Measurements from ENCODE around the gene SAP30BP. TPM values are rescaled to one million over a fixed set of nuclear protein-coding genes. Genes with fewer than 3 reads are reported as not detected.

The SAP30BP gene
- total RNA-seq, 2 donors from 2014 or later = 96.5 to 113 TPM

DNA sequence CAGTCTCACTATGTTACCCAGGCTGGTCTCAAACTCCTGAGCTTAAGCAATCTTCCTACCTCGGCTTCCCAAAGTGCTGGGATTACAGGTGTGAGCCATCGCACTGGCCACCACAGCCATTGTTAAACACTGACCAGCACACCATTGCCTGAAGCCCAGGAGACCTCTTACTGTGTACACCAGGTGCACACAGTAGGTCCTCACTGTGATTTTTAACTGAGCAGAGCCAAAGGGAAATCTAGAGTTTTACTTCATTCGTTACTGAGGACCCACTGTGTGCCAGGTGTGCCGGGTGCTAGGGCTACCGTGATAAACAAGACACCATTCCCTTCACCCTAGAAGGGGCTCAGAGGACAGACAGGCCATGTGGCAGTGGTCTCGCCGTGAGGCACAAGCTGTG lies 58.4 kb downstream of the SAP30BP start:
- DNase-seq = no peak
- Histone ChIP-seq H3K9me3 (ENCODE audit: control insufficient read depth, low read length) (no peaks in the 10 kb centered on the region), H3K36me3 (ENCODE audit: control insufficient read depth, insufficient read depth, low read length) (no peaks in the 10 kb centered on the region), H3K4me1 (ENCODE audit: control insufficient read depth, insufficient read depth, low read length) (no peaks in the 10 kb centered on the region), H3K9ac (ENCODE audit: extremely low read depth, low read length, poor library complexity, severe bottlenecking) (no peak overlapping the region), H3K27ac (ENCODE audit: low read depth, low read length) (no peak overlapping the region), H3K27me3 (ENCODE audit: control insufficient read depth, insufficient read depth, low read length, poor library complexity, severe bottlenecking) (peaks cover 18% of the 10 kb centered on the region), H3K4me3 (ENCODE audit: low read length) (no peak overlapping the region)
- H3K4me1 Mint-ChIP-seq = peaks cover 2% of the 10 kb centered on the region
- H3K27ac Mint-ChIP-seq = no peak overlapping the region
- no peaks in the 10 kb centered on the region for H3K9me3 Mint-ChIP-seq
- 88 to 94% methylated on average over 7 of the region's 7 CpGs for WGBS, 2 experiments (ENCODE audit: insufficient coverage in 1 of 2, insufficient read length in 1 of 2)
- H3K27me3 Mint-ChIP-seq (ENCODE audit: insufficient read depth) = peaks cover 16% of the 10 kb centered on the region
- TF ChIP-seq, protein P1, sequence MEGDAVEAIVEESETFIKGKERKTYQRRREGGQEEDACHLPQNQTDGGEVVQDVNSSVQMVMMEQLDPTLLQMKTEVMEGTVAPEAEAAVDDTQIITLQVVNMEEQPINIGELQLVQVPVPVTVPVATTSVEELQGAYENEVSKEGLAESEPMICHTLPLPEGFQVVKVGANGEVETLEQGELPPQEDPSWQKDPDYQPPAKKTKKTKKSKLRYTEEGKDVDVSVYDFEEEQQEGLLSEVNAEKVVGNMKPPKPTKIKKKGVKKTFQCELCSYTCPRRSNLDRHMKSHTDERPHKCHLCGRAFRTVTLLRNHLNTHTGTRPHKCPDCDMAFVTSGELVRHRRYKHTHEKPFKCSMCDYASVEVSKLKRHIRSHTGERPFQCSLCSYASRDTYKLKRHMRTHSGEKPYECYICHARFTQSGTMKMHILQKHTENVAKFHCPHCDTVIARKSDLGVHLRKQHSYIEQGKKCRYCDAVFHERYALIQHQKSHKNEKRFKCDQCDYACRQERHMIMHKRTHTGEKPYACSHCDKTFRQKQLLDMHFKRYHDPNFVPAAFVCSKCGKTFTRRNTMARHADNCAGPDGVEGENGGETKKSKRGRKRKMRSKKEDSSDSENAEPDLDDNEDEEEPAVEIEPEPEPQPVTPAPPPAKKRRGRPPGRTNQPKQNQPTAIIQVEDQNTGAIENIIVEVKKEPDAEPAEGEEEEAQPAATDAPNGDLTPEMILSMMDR (conservative IDR thresholded peaks at IDR 0.05) = no peak
- no peaks in the 10 kb centered on the region for H3K36me3 Mint-ChIP-seq (ENCODE audit: low read depth)
- no peak overlapping the region for H3K4me3 Mint-ChIP-seq

DNA sequence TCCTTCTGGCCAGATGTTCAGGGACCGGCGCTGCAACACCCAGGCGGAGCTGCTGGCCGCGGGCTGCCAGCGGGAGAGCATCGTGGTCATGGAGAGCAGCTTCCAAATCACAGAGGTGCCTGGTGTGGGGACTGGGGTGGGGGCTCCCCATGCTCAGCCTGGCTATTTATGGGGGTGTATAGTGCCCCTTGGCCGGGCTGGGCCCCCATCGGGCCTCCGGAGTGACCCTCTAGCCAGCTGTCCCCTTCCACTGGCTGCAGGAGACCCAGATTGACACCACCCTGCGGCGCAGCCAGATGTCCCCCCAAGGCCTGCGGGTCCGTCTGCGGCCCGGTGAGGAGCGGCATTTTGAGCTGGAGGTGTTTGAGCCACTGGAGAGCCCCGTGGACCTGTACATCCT lies 60.3 kb downstream of the SAP30BP start:
- H3K27me3 ChIP-seq (ENCODE audit: control insufficient read depth, insufficient read depth, low read length, poor library complexity, severe bottlenecking) = peaks cover 2% of the 10 kb centered on the region
- H3K4me1 ChIP-seq (ENCODE audit: control insufficient read depth, insufficient read depth, low read length) = no peaks in the 10 kb centered on the region
- Mint-ChIP-seq H3K27me3 (ENCODE audit: insufficient read depth) (peaks cover 5% of the 10 kb centered on the region), H3K4me3 (no peak overlapping the region), H3K9me3 (no peaks in the 10 kb centered on the region), H3K27ac (no peak overlapping the region), H3K4me1 (no peaks in the 10 kb centered on the region), H3K36me3 (ENCODE audit: low read depth) (no peaks in the 10 kb centered on the region)
- no peak overlapping the region for H3K4me3 ChIP-seq (ENCODE audit: low read length)
- no peak overlapping the region for H3K9ac ChIP-seq (ENCODE audit: extremely low read depth, low read length, poor library complexity, severe bottlenecking)
- no peaks in the 10 kb centered on the region for H3K36me3 ChIP-seq (ENCODE audit: control insufficient read depth, insufficient read depth, low read length)
- H3K9me3 ChIP-seq (ENCODE audit: control insufficient read depth, low read length) = no peaks in the 10 kb centered on the region
- no peak for DNase-seq
- WGBS, 2 experiments (ENCODE audit: insufficient coverage in 1 of 2, insufficient read length in 1 of 2) = 95 to 96% methylated on average over 8 to 18 of the region's 18 CpGs
- TF ChIP-seq, protein P1 (conservative IDR thresholded peaks at IDR 0.05) = no peak
- H3K27ac ChIP-seq (ENCODE audit: low read depth, low read length) = no peak overlapping the region

DNA sequence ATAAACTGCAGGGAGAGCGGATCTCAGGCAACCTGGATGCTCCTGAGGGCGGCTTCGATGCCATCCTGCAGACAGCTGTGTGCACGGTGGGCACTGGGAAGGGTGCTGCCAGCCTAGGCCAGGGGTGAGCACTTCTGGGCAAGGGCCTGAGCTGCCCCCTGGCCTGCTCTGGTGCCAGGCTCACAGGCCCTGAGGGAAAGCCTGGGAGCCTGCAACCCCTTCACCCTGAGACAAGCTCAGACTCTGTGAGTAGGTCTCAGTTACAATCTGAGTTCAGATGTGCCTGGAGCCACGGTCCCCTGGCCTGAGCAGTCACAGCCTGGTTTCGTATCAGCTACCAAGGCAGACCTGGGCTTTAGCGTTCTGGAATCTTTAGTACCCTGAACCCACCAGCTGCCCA lies 62.2 kb downstream of the SAP30BP start:
- DNase-seq = no peak
- H3K36me3 ChIP-seq (ENCODE audit: control insufficient read depth, insufficient read depth, low read length) = no peaks in the 10 kb centered on the region
- H3K9me3 Mint-ChIP-seq = no peaks in the 10 kb centered on the region
- no peaks in the 10 kb centered on the region for H3K27me3 ChIP-seq (ENCODE audit: control insufficient read depth, insufficient read depth, low read length, poor library complexity, severe bottlenecking)
- no peak overlapping the region for H3K27ac Mint-ChIP-seq
- H3K4me3 Mint-ChIP-seq = no peak overlapping the region
- H3K4me1 ChIP-seq (ENCODE audit: control insufficient read depth, insufficient read depth, low read length) = no peaks in the 10 kb centered on the region
- WGBS, 2 experiments (ENCODE audit: insufficient coverage in 1 of 2, insufficient read length in 1 of 2) = 92 to 94% methylated on average over 7 of the region's 7 CpGs
- no peak overlapping the region for H3K9ac ChIP-seq (ENCODE audit: extremely low read depth, low read length, poor library complexity, severe bottlenecking)
- no peaks in the 10 kb centered on the region for H3K27me3 Mint-ChIP-seq (ENCODE audit: insufficient read depth)
- H3K27ac ChIP-seq (ENCODE audit: low read depth, low read length) = no peak overlapping the region
- no peaks in the 10 kb centered on the region for H3K36me3 Mint-ChIP-seq (ENCODE audit: low read depth)
- TF ChIP-seq, protein P1 (conservative IDR thresholded peaks at IDR 0.05) = no peak
- H3K9me3 ChIP-seq (ENCODE audit: control insufficient read depth, low read length) = no peaks in the 10 kb centered on the region
- no peaks in the 10 kb centered on the region for H3K4me1 Mint-ChIP-seq
- H3K4me3 ChIP-seq (ENCODE audit: low read length) = no peak overlapping the region
